Adipocyte (in vitro differentiated cells): ENCODE measurements around the gene C16orf95.
A peak's percentile ranks its signal among the peaks of the same experiment; 100 is the strongest.

Source experiments
- DNase-seq: peaks from one replicate; pipeline ENCODE4 v3.0.0-alpha.2; 2015; ENCODE audit warnings: low read depth
- H3K27me3 ChIP-seq: replicated peaks from 2 replicates; pipeline ENCODE4 v1.7.0; 2013; ENCODE audit warnings: mild to moderate bottlenecking, low read length, moderate library complexity; ENCODE audit not compliant: control insufficient read depth, insufficient read depth
- H3K36me3 ChIP-seq: 2 replicates; pipeline ENCODE4 v1.7.0; 2013; ENCODE audit warnings: low read length, mild to moderate bottlenecking, moderate library complexity; ENCODE audit not compliant: control insufficient read depth, insufficient read depth, severe bottlenecking
- H3K4me1 ChIP-seq: 2 replicates; pipeline ENCODE4 v1.7.0; 2013; ENCODE audit warnings: mild to moderate bottlenecking, low read length, moderate library complexity; ENCODE audit not compliant: control insufficient read depth, insufficient read depth
- H3K4me3 ChIP-seq: 2 replicates; pipeline ENCODE4 v1.7.0; 2013; ENCODE audit warnings: mild to moderate bottlenecking, low read length, moderate library complexity
- H3K9ac ChIP-seq: 2 replicates; pipeline ENCODE4 v1.7.0; 2013; ENCODE audit warnings: mild to moderate bottlenecking, low read length, moderate library complexity
- H3K9me3 ChIP-seq: 2 replicates; pipeline ENCODE4 v1.7.0; 2013; ENCODE audit warnings: mild to moderate bottlenecking, low read length, moderate library complexity; ENCODE audit not compliant: control insufficient read depth

The C16orf95 gene

GRCh38 chr16:87321336-87322107, 4.3 kb upstream of the C16orf95 start:
- DNase-seq: no peak
- peaks cover 19% of the 10 kb centered on the region for H3K4me1 ChIP-seq
- no peaks in the 10 kb centered on the region for H3K9me3 ChIP-seq
- H3K27me3 ChIP-seq: no peaks in the 10 kb centered on the region
- H3K4me3 ChIP-seq: no peak overlapping the region
- H3K9ac ChIP-seq: no peak overlapping the region
- no peaks in the 10 kb centered on the region for H3K36me3 ChIP-seq

- H3K4me3 ChIP-seq: no peak overlapping the region
- H3K27me3 ChIP-seq: no peaks in the 10 kb centered on the region
- no peak for DNase-seq
- H3K9ac ChIP-seq: no peak overlapping the region
- no peaks in the 10 kb centered on the region for H3K9me3 ChIP-seq
- H3K4me1 ChIP-seq: peaks cover 16% of the 10 kb centered on the region
- H3K36me3 ChIP-seq: no peaks in the 10 kb centered on the region
These were observed 3.5 kb upstream of the C16orf95 start for GRCh38 chr16:87320510-87321227.

- Histone ChIP-seq H3K4me3 (no peak overlapping the region), H3K27me3 (no peaks in the 10 kb centered on the region), H3K4me1 (peaks cover 16% of the 10 kb centered on the region), H3K9ac (no peak overlapping the region), H3K9me3 (no peaks in the 10 kb centered on the region), H3K36me3 (no peaks in the 10 kb centered on the region)
- DNase-seq: no peak
These were observed 2.9 kb upstream of the C16orf95 start for GRCh38 chr16:87319997-87320491.

GRCh38 chr16:87319011-87319410, 1.8 kb upstream of the C16orf95 start:
- Histone ChIP-seq H3K9me3 (no peaks in the 10 kb centered on the region), H3K36me3 (no peaks in the 10 kb centered on the region), H3K9ac (no peak overlapping the region), H3K4me3 (no peak overlapping the region), H3K27me3 (no peaks in the 10 kb centered on the region), H3K4me1 (peaks cover 16% of the 10 kb centered on the region)
- no peak for DNase-seq

GRCh38 chr16:87317750-87318644, 805 bp upstream of the C16orf95 start:
- H3K4me3 ChIP-seq: peak overlapping the region; percentile 92
- peaks cover 16% of the 10 kb centered on the region for H3K4me1 ChIP-seq
- no peaks in the 10 kb centered on the region for H3K9me3 ChIP-seq
- no peaks in the 10 kb centered on the region for H3K36me3 ChIP-seq
- DNase-seq: peak; percentile 87
- peak overlapping the region; percentile 98 for H3K9ac ChIP-seq
- H3K27me3 ChIP-seq: no peaks in the 10 kb centered on the region

DNA sequence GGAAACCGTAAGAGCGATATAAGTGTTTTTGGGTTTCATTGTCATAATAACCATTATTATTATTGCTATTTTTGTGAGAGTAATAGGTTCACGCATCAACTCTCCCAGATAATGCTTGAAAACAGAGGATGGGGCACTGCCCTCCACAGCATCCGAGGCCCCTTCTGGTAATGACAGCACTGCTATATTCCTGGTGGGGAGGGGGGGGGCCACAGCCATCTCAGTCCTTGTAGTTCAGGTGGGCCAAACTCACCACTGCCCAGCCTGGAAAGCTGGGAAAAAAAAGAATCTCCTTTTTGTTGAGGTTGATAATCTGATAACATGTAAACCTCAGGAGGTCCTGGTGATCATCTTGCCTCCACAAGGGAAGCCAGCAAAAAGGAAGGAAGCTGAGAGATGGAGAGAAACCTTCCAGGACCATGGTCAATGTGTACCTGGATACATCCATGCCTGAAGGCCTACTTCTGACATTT, 706 bp downstream of the C16orf95 start:
- Histone ChIP-seq H3K36me3 (no peaks in the 10 kb centered on the region), H3K9ac (peak overlapping the region; percentile 98), H3K4me3 (peak overlapping the region; percentile 92), H3K9me3 (no peaks in the 10 kb centered on the region), H3K27me3 (no peaks in the 10 kb centered on the region), H3K4me1 (peaks cover 16% of the 10 kb centered on the region)
- DNase-seq: no peak

GRCh38 chr16:87314990-87315420, 2.2 kb downstream of the C16orf95 start:
- Histone ChIP-seq H3K9ac (no peak overlapping the region), H3K9me3 (no peaks in the 10 kb centered on the region), H3K4me1 (peaks cover 16% of the 10 kb centered on the region), H3K4me3 (no peak overlapping the region), H3K36me3 (no peaks in the 10 kb centered on the region), H3K27me3 (no peaks in the 10 kb centered on the region)
- no peak for DNase-seq

DNA sequence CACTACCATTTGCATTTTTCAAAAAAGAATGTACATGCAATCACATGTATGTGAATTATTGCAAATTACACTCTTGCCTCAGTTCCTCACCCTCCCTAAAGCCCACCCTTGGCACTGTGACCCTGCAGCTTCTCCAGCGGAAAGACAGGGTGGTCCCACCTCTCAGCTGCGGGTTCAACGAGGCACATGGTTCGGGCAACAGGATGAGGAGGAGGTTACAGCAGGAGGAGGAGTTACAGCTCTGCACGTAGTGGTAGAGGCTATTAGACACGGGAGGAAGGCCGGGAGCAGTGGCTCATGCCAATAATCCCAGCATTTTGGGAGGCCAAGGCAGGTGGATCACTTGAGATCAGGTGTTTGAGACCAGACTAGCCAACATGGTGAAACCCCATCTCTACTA, 5.2 kb downstream of the C16orf95 start:
- Histone ChIP-seq H3K4me1 (peaks cover 5% of the 10 kb centered on the region), H3K27me3 (no peaks in the 10 kb centered on the region), H3K9ac (no peak overlapping the region), H3K9me3 (peaks cover 8% of the 10 kb centered on the region), H3K36me3 (no peaks in the 10 kb centered on the region), H3K4me3 (no peak overlapping the region)
- no peak for DNase-seq

- H3K27me3 ChIP-seq: no peaks in the 10 kb centered on the region
- H3K9me3 ChIP-seq: peaks cover 8% of the 10 kb centered on the region
- H3K36me3 ChIP-seq: no peaks in the 10 kb centered on the region
- H3K4me1 ChIP-seq: peaks cover 2% of the 10 kb centered on the region
- no peak overlapping the region for H3K9ac ChIP-seq
- DNase-seq: no peak
- H3K4me3 ChIP-seq: no peak overlapping the region
These were observed 5.8 kb downstream of the C16orf95 start for GRCh38 chr16:87311387-87311786.

GRCh38 chr16:87310610-87311009, 6.6 kb downstream of the C16orf95 start:
- H3K36me3 ChIP-seq: no peaks in the 10 kb centered on the region
- no peaks in the 10 kb centered on the region for H3K27me3 ChIP-seq
- no peak for DNase-seq
- no peak overlapping the region for H3K4me3 ChIP-seq
- no peaks in the 10 kb centered on the region for H3K4me1 ChIP-seq
- H3K9me3 ChIP-seq: peaks cover 8% of the 10 kb centered on the region
- H3K9ac ChIP-seq: no peak overlapping the region
